Neural crest cell (in vitro differentiated cells): ENCODE results near the gene PARP8. TPM values are rescaled to one million over a fixed set of nuclear protein-coding genes. Genes with fewer than 3 reads are reported as not detected.
"Not testable (repeated sequence)": the region's sequence is repeated elsewhere in the genome, so short reads cannot be mapped to it uniquely, and the experiment has no call there.

Experiments used
- DNase-seq: peaks from one replicate; pipeline ENCODE4 v3.0.0; 2021; ENCODE audit warnings: low read depth, mixed read lengths, low spot score
- H3K27ac Mint-ChIP-seq: one replicate; pipeline ENCODE4 v1.8.0; 2021; ENCODE audit warnings: mild to moderate bottlenecking, mixed read lengths; ENCODE audit not compliant: unreplicated experiment
- H3K27me3 Mint-ChIP-seq: 2 replicates; pipeline ENCODE4 v1.8.0; 2021; ENCODE audit warnings: low read depth, mild to moderate bottlenecking, mixed read lengths
- H3K36me3 Mint-ChIP-seq: 2 replicates; pipeline ENCODE4 v1.8.0; 2021; ENCODE audit warnings: low read depth, mild to moderate bottlenecking, mixed read lengths
- H3K4me1 Mint-ChIP-seq: 2 replicates; pipeline ENCODE4 v1.8.0; 2021; ENCODE audit warnings: mixed read lengths
- H3K4me3 Mint-ChIP-seq: one replicate; pipeline ENCODE4 v1.8.0; 2021; ENCODE audit warnings: mild to moderate bottlenecking, mixed read lengths
- H3K9me3 Mint-ChIP-seq: 2 replicates; pipeline ENCODE4 v1.8.0; 2021; ENCODE audit warnings: mixed read lengths
- CTCF ChIP-seq: fragments of 200-600 bp; sonication (generic); conservative IDR thresholded peaks from 2 replicates; pipeline ENCODE4 v1.5.0; 2021; ENCODE audit warnings: antibody characterized with exemption, mild to moderate bottlenecking
- total RNA-seq: library from RNA; stranded (reverse); gene quantifications from 2 replicates; pipeline ENCODE4 v1.2.1, GENCODE V29; 2021

Gene PARP8
- total RNA-seq, 1 donor from 2014 or later = 31.0 TPM

DNA sequence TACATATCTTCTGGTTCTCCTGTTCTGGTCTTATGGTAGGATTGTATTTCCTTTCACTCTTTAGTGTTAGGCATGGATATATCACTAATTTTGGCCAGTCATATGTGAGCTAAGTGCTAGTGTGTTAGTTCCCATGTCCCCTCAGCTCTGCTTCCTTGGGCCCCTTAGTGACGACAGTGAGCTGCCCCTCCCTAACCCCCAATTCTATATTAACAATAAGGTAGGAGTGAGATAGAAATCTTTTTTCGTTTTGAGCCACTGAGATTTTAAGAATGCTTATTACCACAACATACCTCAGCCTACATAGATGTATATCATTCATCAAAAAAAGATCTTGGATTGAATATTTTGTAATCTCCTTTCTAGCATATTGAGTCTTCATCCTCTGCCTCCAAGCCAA lies 100.5 kb downstream of the PARP8 start:
- DNase-seq = no peak
- TF ChIP-seq CTCF = no peak
- Mint-ChIP-seq H3K27me3 (no peaks in the 10 kb centered on the region), H3K36me3 (peaks cover 13% of the 10 kb centered on the region), H3K27ac (no peak overlapping the region), H3K4me1 (peaks cover 8% of the 10 kb centered on the region), H3K9me3 (peaks cover 2% of the 10 kb centered on the region), H3K4me3 (no peak overlapping the region)

DNA sequence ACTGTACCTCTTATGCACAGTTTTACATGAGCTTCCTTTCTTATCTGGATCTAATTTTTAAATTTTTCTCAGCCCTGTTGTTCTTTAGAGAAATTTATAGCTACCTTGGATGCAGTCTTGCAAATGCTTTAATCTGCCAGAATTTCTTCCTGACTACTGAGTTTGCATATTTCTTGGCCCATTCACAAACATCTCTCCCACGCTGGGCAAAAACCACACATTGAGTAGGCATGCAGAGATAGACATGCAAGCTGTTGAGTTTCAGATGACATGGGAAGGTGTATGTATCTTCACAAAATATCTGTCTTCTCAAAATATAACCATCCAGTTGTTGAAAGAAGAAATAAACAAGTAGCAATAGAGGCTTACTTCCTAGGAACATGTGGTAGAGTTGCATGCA lies 101.2 kb downstream of the PARP8 start:
- Mint-ChIP-seq H3K4me3 (no peak overlapping the region), H3K9me3 (peaks cover 3% of the 10 kb centered on the region), H3K36me3 (peaks cover 17% of the 10 kb centered on the region), H3K27ac (no peak overlapping the region), H3K4me1 (peaks cover 8% of the 10 kb centered on the region), H3K27me3 (no peaks in the 10 kb centered on the region)
- no peak for TF ChIP-seq CTCF
- no peak for DNase-seq

DNA sequence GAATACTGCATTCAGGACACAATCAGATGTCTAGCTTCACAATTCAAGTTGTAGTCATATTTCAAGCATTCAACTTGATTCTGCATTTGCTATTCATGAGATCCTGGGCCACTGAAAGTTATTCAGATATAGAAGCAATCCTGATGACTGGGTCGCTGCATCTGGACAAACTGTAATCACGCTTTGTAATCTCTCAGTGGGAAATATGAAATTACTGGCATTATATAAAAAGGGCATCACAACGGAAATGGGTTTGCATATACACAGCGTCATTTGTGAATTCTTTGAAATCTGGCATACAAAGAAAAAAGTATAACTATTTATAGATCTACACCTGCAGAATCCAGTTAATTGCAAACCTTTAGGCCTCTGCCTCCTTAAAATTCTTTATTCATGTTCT lies 102.2 kb downstream of the PARP8 start:
- peaks cover 6% of the 10 kb centered on the region for H3K4me1 Mint-ChIP-seq
- H3K4me3 Mint-ChIP-seq = no peak overlapping the region
- TF ChIP-seq CTCF = no peak
- no peak for DNase-seq
- H3K27me3 Mint-ChIP-seq = no peaks in the 10 kb centered on the region
- no peak overlapping the region for H3K27ac Mint-ChIP-seq
- H3K9me3 Mint-ChIP-seq = peaks cover 10% of the 10 kb centered on the region
- H3K36me3 Mint-ChIP-seq = peaks cover 24% of the 10 kb centered on the region

- H3K27me3 Mint-ChIP-seq = no peaks in the 10 kb centered on the region
- H3K9me3 Mint-ChIP-seq = peaks cover 10% of the 10 kb centered on the region
- no peak overlapping the region for H3K4me3 Mint-ChIP-seq
- DNase-seq = no peak
- H3K27ac Mint-ChIP-seq = no peak overlapping the region
- peaks cover 32% of the 10 kb centered on the region for H3K36me3 Mint-ChIP-seq
- no peak for TF ChIP-seq CTCF
- no peaks in the 10 kb centered on the region for H3K4me1 Mint-ChIP-seq
These were observed 104.0 kb downstream of the PARP8 start for GRCh38 chr5:50770441-50770840.

DNA sequence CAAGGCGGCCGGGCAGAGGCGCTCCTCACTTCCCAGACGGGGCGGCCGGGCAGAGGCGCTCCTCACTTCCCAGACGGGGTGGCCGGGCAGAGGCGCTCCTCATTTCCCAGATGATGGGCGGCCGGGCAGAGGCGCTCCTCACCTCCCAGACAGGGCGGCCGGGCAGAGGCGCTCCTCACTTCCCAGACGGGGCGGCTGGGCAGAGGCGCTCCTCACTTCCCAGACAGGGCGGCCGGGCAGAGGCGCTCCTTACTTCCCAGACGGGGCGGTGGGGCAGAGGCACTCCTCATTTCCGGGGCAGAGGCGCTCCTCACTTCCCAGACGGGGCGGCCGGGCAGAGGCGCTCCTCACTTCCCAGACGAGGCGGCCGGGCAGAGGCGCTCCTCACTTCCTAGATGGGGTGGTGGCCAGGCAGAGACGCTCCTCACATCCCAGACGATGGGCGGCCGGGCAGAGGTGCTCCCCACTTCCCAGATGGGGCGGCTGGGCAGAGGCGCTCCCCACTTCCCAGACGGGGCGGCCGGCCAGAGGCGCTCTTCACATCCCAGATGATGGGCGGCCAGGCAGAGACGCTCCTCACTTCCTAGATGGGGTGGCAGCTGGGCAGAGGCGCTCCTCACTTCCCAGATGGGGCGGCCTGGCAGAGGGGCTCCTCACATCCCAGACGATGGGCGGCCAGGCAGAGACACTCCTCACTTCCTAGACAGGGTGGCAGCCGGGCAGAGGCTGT lies 108.2 kb downstream of the PARP8 start:
- H3K4me3 Mint-ChIP-seq, H3K27me3 Mint-ChIP-seq, H3K27ac Mint-ChIP-seq, H3K4me1 Mint-ChIP-seq, DNase-seq, H3K9me3 Mint-ChIP-seq: not testable (repeated sequence)
- H3K36me3 Mint-ChIP-seq = peaks cover 40% of the 10 kb centered on the region

- H3K27me3 Mint-ChIP-seq = no peaks in the 10 kb centered on the region
These were observed 119.6 kb downstream of the PARP8 start for GRCh38 chr5:50786073-50786472.

More at GRCh38 chr5:50786073-50786472, 119.6 kb downstream of the PARP8 start:
- no peaks in the 10 kb centered on the region for H3K4me1 Mint-ChIP-seq
- H3K4me3 Mint-ChIP-seq = no peak overlapping the region
- H3K9me3 Mint-ChIP-seq = no peaks in the 10 kb centered on the region
- TF ChIP-seq CTCF = no peak
- no peaks in the 10 kb centered on the region for H3K36me3 Mint-ChIP-seq
- DNase-seq = no peak
- no peak overlapping the region for H3K27ac Mint-ChIP-seq
